ENCODE measurements around the gene C3AR1.

- TF ChIP-seq CTCF (IDR thresholded peaks at IDR 0.05 in 8 of 11, conservative IDR thresholded peaks at IDR 0.05 in 3 of 11) (no peak), POLR2A (IDR thresholded peaks at IDR 0.05) (no peak)
These were observed 53.4 kb downstream of the C3AR1 start for GRCh38 chr12:8012651-8013309.

All from spleen (tissue), 7 donors.